Measurements from ENCODE around the gene AP3B1.

AP3B1 gene

GRCh38 chr5:77970891-77971290 lies 323.6 kb downstream of the AP3B1 start:
- no peak for DNase-seq (ENCODE audit: low read depth)

GRCh38 chr5:77963795-77964194 lies 330.7 kb downstream of the AP3B1 start:
- no peak for DNase-seq (ENCODE audit: low read depth)

- no peak for DNase-seq (ENCODE audit: low read depth)
Observed at GRCh38 chr5:77960863-77961396, 333.6 kb downstream of the AP3B1 start.

GRCh38 chr5:77960305-77960704 lies 334.2 kb downstream of the AP3B1 start:
- DNase-seq (ENCODE audit: low read depth), result no peak

DNA sequence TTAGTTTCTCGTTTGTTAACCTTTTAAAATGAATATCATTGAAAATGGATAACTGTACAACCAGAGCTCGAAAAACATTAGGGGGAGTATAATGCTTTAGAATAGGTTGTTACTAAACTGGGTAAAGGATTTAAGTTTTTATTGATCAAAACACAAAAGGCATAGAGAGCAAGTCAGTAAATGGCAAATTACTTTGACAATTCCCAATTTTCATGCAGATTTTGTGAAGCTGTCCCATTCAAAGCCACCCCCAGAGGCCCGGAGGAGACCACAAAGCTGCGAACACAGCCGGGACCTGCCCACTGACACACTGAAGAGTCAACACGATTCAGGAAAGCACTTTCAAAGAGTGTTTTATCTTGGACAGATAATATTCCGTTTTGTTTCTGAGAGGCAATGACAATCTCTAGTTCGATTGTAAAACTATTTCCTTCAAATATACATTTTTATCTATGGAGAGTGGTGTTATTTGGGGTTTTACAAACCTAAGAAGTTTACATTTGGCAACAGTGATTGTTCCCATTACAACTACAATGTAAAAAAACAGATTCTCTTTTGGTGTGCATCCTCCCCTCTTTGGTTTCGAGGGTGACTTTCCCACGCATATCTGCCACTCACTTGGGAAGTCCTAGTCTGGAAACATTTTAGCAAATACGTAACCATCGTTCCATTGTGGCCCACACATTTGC lies 335.7 kb downstream of the AP3B1 start:
- no peak for DNase-seq (ENCODE audit: low read depth)

GRCh38 chr5:77957931-77958521 lies 336.5 kb downstream of the AP3B1 start:
- no peak for DNase-seq (ENCODE audit: low read depth)

DNA sequence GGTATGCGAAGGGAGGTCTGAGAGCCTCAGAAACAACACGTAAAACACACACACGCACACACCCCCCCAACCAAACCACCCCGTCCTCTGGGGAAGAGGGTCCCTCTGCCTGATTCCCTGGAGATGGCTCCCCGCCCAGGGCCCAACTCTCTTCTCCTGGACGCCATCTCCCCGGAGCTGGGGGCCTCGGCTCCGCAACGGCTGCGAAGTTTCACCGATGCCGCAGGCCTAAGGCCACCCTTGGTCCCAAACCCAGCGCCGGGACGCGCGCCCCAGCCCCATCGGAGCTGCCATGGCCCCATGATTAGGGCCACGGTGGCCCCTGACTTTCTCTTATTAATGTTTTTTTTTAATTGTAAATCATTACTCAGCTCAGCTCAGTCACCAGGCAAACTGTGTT lies 337.0 kb downstream of the AP3B1 start:
- DNase-seq (ENCODE audit: low read depth), result no peak

DNA sequence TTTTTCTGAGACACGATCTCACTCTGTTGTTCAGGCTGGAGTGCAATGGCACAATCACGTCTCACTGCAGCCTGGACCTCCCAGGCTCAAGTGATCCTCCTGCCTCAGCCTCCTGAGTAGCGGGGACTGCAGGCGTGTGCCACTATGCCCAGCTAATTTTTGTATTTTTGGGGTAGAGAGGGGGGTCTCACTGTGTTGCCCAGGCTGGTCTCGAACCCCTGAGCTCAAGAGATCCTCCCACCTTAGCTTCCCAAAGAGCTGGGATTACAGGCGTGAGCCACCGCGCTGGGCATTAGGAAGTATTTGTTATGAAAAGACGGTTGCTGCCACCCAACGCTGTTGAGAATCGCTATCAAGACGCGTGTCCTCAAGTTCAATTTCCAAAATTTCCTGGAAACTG lies 337.4 kb downstream of the AP3B1 start:
- no peak for DNase-seq (ENCODE audit: low read depth)

DNA sequence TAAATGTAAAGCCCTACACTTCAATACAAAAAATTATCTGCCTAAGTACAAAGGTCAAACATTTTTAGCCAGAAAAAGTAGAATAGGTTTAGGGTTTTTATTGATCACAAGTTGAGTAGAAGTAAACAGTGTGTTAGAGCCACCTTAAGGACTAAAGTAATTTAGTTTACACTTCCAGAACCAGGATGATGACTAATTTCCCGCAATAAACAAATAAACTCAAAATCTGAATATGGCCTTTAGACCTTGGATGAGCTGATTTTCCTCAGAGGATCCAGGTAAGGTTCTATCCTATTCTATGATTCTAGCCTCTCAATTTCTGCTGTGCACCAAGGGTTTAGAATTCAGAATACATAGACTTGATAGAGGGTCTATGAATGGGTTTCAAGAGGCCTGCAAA lies 338.9 kb downstream of the AP3B1 start:
- no peak for DNase-seq (ENCODE audit: low read depth)

DNA sequence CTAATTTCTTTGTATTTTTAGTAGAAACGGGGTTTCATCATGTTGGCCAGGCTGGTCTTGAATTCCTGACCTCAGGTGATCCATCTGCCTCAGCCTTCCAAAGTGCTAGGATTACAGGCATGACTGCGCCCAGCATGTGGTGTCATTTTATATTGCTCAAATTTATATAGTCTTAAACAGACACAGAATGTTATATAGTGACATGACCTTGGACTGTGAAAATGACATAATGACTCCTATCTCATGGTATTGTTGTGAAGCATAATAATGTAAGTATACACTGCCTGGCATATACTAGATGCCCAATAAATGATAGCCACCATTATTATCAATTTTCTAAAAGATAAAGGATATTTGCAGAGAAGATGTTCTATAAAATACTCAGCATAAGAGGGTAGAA lies 341.1 kb downstream of the AP3B1 start:
- no peak for DNase-seq (ENCODE audit: low read depth)

DNA sequence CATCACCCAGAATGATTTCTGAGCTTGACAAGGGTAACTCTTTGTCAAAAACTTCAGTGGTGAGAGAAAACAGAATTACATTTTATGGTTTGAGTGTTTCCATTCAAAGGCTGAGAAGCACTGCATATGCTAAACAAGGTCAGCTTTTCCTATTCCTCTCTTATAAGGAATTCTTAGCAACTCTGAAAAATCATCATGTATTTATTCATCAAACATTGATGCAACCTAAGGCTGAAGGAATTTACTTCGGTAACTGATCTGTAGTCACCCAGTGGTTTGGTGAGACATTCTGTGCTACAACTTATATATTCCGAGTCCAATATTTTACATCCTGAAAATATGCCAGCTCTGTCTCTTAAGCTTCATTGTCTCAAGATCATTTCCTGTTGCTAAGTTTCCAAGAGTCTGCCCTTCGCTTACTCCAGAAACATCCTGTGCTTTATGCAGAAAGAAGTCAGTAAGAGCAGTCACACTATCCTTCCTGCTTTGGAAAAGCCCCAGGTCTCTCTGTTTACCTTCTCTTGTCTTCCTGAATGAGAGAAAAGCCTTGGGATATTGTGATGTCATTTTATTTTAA lies 341.8 kb downstream of the AP3B1 start:
- no peak for DNase-seq (ENCODE audit: low read depth)
